ENCODE results near the gene ATP1B2. TPM values are rescaled to one million over a fixed set of nuclear protein-coding genes. Genes with fewer than 3 reads are reported as not detected.
"Not testable (repeated sequence)": the region's sequence is repeated elsewhere in the genome, so short reads cannot be mapped to it uniquely, and the experiment has no call there.

The ATP1B2 gene
- total RNA-seq, 1 experiment from 2014 or later = 0.63 TPM

GRCh38 chr17:7620835-7621234, 29.9 kb upstream of the ATP1B2 start:
- Histone ChIP-seq H4K20me1 (ENCODE audit: insufficient read depth) (no peaks in the 10 kb centered on the region), H2AFZ (no peak overlapping the region), H3K9me2 (ENCODE audit: insufficient read depth) (no peaks in the 10 kb centered on the region), H3K27ac (no peak overlapping the region), H3K79me2 (ENCODE audit: low read depth) (no peaks in the 10 kb centered on the region), H3K36me3 (ENCODE audit: low read depth) (no peaks in the 10 kb centered on the region), H3K27me3 (ENCODE audit: insufficient read depth, low read depth) (no peaks in the 10 kb centered on the region), H3K4me3 (no peak overlapping the region), H3F3A (ENCODE audit: insufficient read depth, low read depth) (no peaks in the 10 kb centered on the region), H3K4me2 (no peak overlapping the region), H3K9me3 (ENCODE audit: insufficient read depth, low read depth) (no peaks in the 10 kb centered on the region), H3K4me1 (replicated peaks; ENCODE audit: insufficient read depth) (no peaks in the 10 kb centered on the region)
- BruUV-seq (replicated peaks) = no TSS peak
- TF ChIP-seq EZH2 (IDR thresholded peaks at IDR 0.05; ENCODE audit: low read depth) = no peak
- TF ChIP-seq CTCF (conservative IDR thresholded peaks at IDR 0.05) = no peak
- DNase-seq = no peak
- intact Hi-C loops (cut with micrococcal nuclease; ENCODE audit: unreplicated experiment) = no loop called here
- ChIA-PET CTCF (interaction anchor here (0.6 kb wide), 1 partner anchor 39 kb away, joined by 3 read pairs; no protein-coding TSS in a partner anchor), POLR2A (ENCODE audit: unreplicated experiment) (interaction anchor here (0.6 kb wide), 1 partner anchor 145 kb away, joined by 11 read pairs; no protein-coding TSS in a partner anchor)

GRCh38 chr17:7623661-7624060, 27.1 kb upstream of the ATP1B2 start:
- Histone ChIP-seq H3K4me3 (no peak overlapping the region), H2AFZ (no peak overlapping the region), H4K20me1 (ENCODE audit: insufficient read depth) (no peaks in the 10 kb centered on the region), H3K4me2 (no peak overlapping the region), H3K27ac (no peak overlapping the region), H3K9me2 (ENCODE audit: insufficient read depth) (no peaks in the 10 kb centered on the region), H3K36me3 (ENCODE audit: low read depth) (no peaks in the 10 kb centered on the region), H3F3A (ENCODE audit: insufficient read depth, low read depth) (no peaks in the 10 kb centered on the region), H3K27me3 (ENCODE audit: insufficient read depth, low read depth) (no peaks in the 10 kb centered on the region), H3K9me3 (ENCODE audit: insufficient read depth, low read depth) (no peaks in the 10 kb centered on the region), H3K79me2 (ENCODE audit: low read depth) (no peaks in the 10 kb centered on the region), H3K4me1 (replicated peaks; ENCODE audit: insufficient read depth) (peaks cover 4% of the 10 kb centered on the region; the same call in 1 of the 2 replicates)
- ChIA-PET CTCF (no interaction called here), POLR2A (ENCODE audit: unreplicated experiment) (interaction anchor here (0.6 to 0.7 kb wide), 2 partner anchors 9 to 35 kb away, joined by 4 to 5 read pairs; no protein-coding TSS in a partner anchor)
- DNase-seq = no peak
- intact Hi-C loops (cut with micrococcal nuclease; ENCODE audit: unreplicated experiment) = no loop called here
- no TSS peak for BruUV-seq (replicated peaks)
- TF ChIP-seq EZH2 (IDR thresholded peaks at IDR 0.05; ENCODE audit: low read depth) (no peak), CTCF (conservative IDR thresholded peaks at IDR 0.05) (no peak)

- H3K4me3 ChIP-seq; CTCF ChIA-PET; H3K27ac ChIP-seq; POLR2A ChIA-PET (ENCODE audit: unreplicated experiment); H3K9me2 ChIP-seq (ENCODE audit: insufficient read depth); H3K36me3 ChIP-seq (ENCODE audit: low read depth); H3K27me3 ChIP-seq (ENCODE audit: insufficient read depth, low read depth); H3K4me1 ChIP-seq (replicated peaks; ENCODE audit: insufficient read depth); BruUV-seq (replicated peaks); DNase-seq; H2AFZ ChIP-seq; H3K9me3 ChIP-seq (ENCODE audit: insufficient read depth, low read depth); H3K79me2 ChIP-seq (ENCODE audit: low read depth); intact Hi-C loops (cut with micrococcal nuclease; ENCODE audit: unreplicated experiment); H3F3A ChIP-seq (ENCODE audit: insufficient read depth, low read depth); H3K4me2 ChIP-seq; H4K20me1 ChIP-seq (ENCODE audit: insufficient read depth): not testable (repeated sequence)
These were observed 25.0 kb upstream of the ATP1B2 start for GRCh38 chr17:7625749-7626148.

GRCh38 chr17:7626307-7626706, 24.4 kb upstream of the ATP1B2 start:
- Histone ChIP-seq H3K9me3 (ENCODE audit: insufficient read depth, low read depth) (no peaks in the 10 kb centered on the region), H3K27ac (no peak overlapping the region), H4K20me1 (ENCODE audit: insufficient read depth) (no peaks in the 10 kb centered on the region), H3K4me1 (replicated peaks; ENCODE audit: insufficient read depth) (peaks cover 4% of the 10 kb centered on the region; the same call in 1 of the 2 replicates), H3K36me3 (ENCODE audit: low read depth) (no peaks in the 10 kb centered on the region), H3K27me3 (ENCODE audit: insufficient read depth, low read depth) (no peaks in the 10 kb centered on the region), H3K9me2 (ENCODE audit: insufficient read depth) (no peaks in the 10 kb centered on the region), H2AFZ (no peak overlapping the region), H3K4me2 (peak overlapping the region; percentile 81), H3F3A (ENCODE audit: insufficient read depth, low read depth) (no peaks in the 10 kb centered on the region), H3K79me2 (ENCODE audit: low read depth) (no peaks in the 10 kb centered on the region), H3K4me3 (no peak overlapping the region)
- no peak for DNase-seq
- ChIA-PET CTCF (no interaction called here), POLR2A (ENCODE audit: unreplicated experiment) (no interaction called here)
- no TSS peak for BruUV-seq (replicated peaks)
- intact Hi-C loops (cut with micrococcal nuclease; ENCODE audit: unreplicated experiment) = no loop called here
- TF ChIP-seq EZH2 (IDR thresholded peaks at IDR 0.05; ENCODE audit: low read depth) (no peak), CTCF (conservative IDR thresholded peaks at IDR 0.05) (no peak)
